Upper lobe of left lung (tissue), 6 donors: ENCODE measurements around the gene FABP6. TPM values are rescaled to one million over a fixed set of nuclear protein-coding genes. Genes with fewer than 3 reads are reported as not detected.

ENCODE experiments used
- ATAC-seq, 2 donors: fragments of 200-7000 bp; cut with Tn5 transposase; one replicate each; pipeline ENCODE4 v1.9.1; 2022; ENCODE audit warnings: mild to moderate bottlenecking in 2 of 2, moderate library complexity in 2 of 2; ENCODE audit not compliant: low FRiP score in 2 of 2
- DNase-seq, 2 donors: peaks; one replicate each; pipeline ENCODE4 v3.0.0-alpha.2; 2019 to 2020
- H3K27ac ChIP-seq, 4 donors: fragments of 200-600 bp; sonication (generic); one replicate each; pipeline ENCODE4 v1.5.1; 2016 to 2019
- H3K27me3 ChIP-seq, 4 donors: fragments of 200-600 bp; sonication (generic); one replicate each; pipeline ENCODE4 v1.5.1; 2017 to 2019
- H3K36me3 ChIP-seq, 4 donors: fragments of 200-600 bp; sonication (generic); one replicate each; pipeline ENCODE4 v1.5.1; 2016 to 2019
- H3K4me1 ChIP-seq, 4 donors: fragments of 200-600 bp; sonication (generic); one replicate each; pipeline ENCODE4 v1.5.1; 2018 to 2019
- H3K4me3 ChIP-seq, 4 donors: fragments of 200-600 bp; sonication (generic); one replicate each; pipeline ENCODE4 v1.5.1; 2017 to 2019; ENCODE audit warnings: mild to moderate bottlenecking in 2 of 4, moderate library complexity in 1 of 4
- H3K9me3 ChIP-seq, 4 donors: fragments of 200-600 bp; sonication (generic); one replicate each; pipeline ENCODE4 v1.5.1; 2018 to 2019
- CTCF ChIP-seq, 6 experiments: fragments of 450-650 bp in 4 of 6; fragments of 200-600 bp in 2 of 6; sonication (generic) in 2 of 6; IDR thresholded peaks; one replicate each; pipeline ENCODE4 v1.5.1; 2016 to 2019; ENCODE audit warnings: antibody characterized with exemption in 6 of 6
- EP300 ChIP-seq, 4 donors: sonication (generic); formaldehyde crosslinking; IDR thresholded peaks; one replicate each; pipeline ENCODE4 v1.5.1; 2017; ENCODE audit warnings: antibody characterized with exemption in 4 of 4, control low read depth in 2 of 4
- POLR2A ChIP-seq, 4 donors: fragments of 450-650 bp; IDR thresholded peaks; one replicate each; pipeline ENCODE4 v1.5.1; 2016 to 2017; ENCODE audit warnings: antibody characterized with exemption in 4 of 4, mild to moderate bottlenecking in 2 of 4
- POLR2AphosphoS5 ChIP-seq, 2 donors: sonication (generic); formaldehyde crosslinking; IDR thresholded peaks; one replicate each; pipeline ENCODE4 v1.5.1; 2017; ENCODE audit warnings: antibody characterized with exemption in 2 of 2
- WGBS, 2 donors: methylation state at CpG; one replicate each; pipeline ENCODE4 v1.1.5; 2017 to 2018; 5-methylcytosine and 5-hydroxymethylcytosine counted together
- total RNA-seq, 6 donors: library from RNA; depleted of rRNA in 4 of 6; stranded (reverse); fragments of >200 nt in 4 of 6; gene quantifications; one replicate each; pipeline versions ENCODE4 v1.1.0 to v1.2.1, GENCODE V29; 2016 to 2021
- donor health status: DM: no; HTN: no; CAD: no; lungs with moderate emphysema.
- donor health status: DM: no; HTN: yes; CAD: no; lungs with severe emphysema.

The FABP6 gene
- total RNA-seq, result 10 to 100 TPM in 2 of 6 donors, 1 to 10 TPM in 2, not detected in 2; 4.4 to 14.4 (median 9.1) TPM

- ATAC-seq (no peak), DNase-seq (no peak)
- Histone ChIP-seq H3K27me3 (no peaks in the 10 kb centered on the region), H3K27ac (peak within 1 kb of the TSS in 2 of 4 donors; percentile 1 to 60), H3K9me3 (no peaks in the 10 kb centered on the region), H3K36me3 (no peaks in the 10 kb centered on the region), H3K4me1 (peaks cover 0 to 8% (median 2%) of the 10 kb centered on the region in 4 donors), H3K4me3 (no peak within 1 kb of the TSS)
- TF ChIP-seq POLR2A (IDR thresholded peaks at IDR 0.05) (no peak), POLR2AphosphoS5 (IDR thresholded peaks at IDR 0.05) (no peak), CTCF (IDR thresholded peaks at IDR 0.05) (no peak)
- WGBS, 2 donors, result 67 to 73% methylated on average over 7 of the region's 7 CpGs
These were observed at the start of gene FABP6 for GRCh38 chr5:160229190-160229742. FABP6 (plus strand) TSS chr5:160229506; CDS start chr5:160229558, 52 bp downstream.

GRCh38 chr5:160180931-160181330 is 48.4 kb upstream of the FABP6 start:
- DNase-seq (no peak), ATAC-seq (no peak)
- WGBS, 2 donors, result 80 to 90% methylated on average over 3 of the region's 3 CpGs
- Histone ChIP-seq H3K9me3 (no peaks in the 10 kb centered on the region), H3K4me3 (no peak overlapping the region), H3K27ac (no peak overlapping the region), H3K36me3 (no peaks in the 10 kb centered on the region), H3K4me1 (no peaks in the 10 kb centered on the region), H3K27me3 (no peaks in the 10 kb centered on the region)
- TF ChIP-seq EP300 (IDR thresholded peaks at IDR 0.05), result no peak
- no peak for TF ChIP-seq POLR2AphosphoS5 (IDR thresholded peaks at IDR 0.05)
- TF ChIP-seq POLR2A (IDR thresholded peaks at IDR 0.05), result no peak
- no peak for TF ChIP-seq CTCF (IDR thresholded peaks at IDR 0.05)

- TF ChIP-seq CTCF (IDR thresholded peaks at IDR 0.05) (no peak), POLR2AphosphoS5 (IDR thresholded peaks at IDR 0.05) (no peak), EP300 (IDR thresholded peaks at IDR 0.05) (no peak), POLR2A (IDR thresholded peaks at IDR 0.05) (no peak)
- WGBS, 2 donors, result 84 to 85% methylated on average over 9 of the region's 9 CpGs
- no peaks in the 10 kb centered on the region for H3K4me1 ChIP-seq
- H3K36me3 ChIP-seq, result no peaks in the 10 kb centered on the region
- no peaks in the 10 kb centered on the region for H3K9me3 ChIP-seq
- DNase-seq (no peak), ATAC-seq (no peak)
- no peaks in the 10 kb centered on the region for H3K27me3 ChIP-seq
- H3K27ac ChIP-seq, result no peak overlapping the region
- no peak overlapping the region for H3K4me3 ChIP-seq
These were observed 47.2 kb upstream of the FABP6 start for GRCh38 chr5:160181965-160182622.

- H3K27ac ChIP-seq, result no peak overlapping the region
- TF ChIP-seq POLR2AphosphoS5 (IDR thresholded peaks at IDR 0.05) (no peak), POLR2A (IDR thresholded peaks at IDR 0.05) (no peak), CTCF (IDR thresholded peaks at IDR 0.05) (no peak), EP300 (IDR thresholded peaks at IDR 0.05) (no peak)
- DNase-seq, result no peak
- no peaks in the 10 kb centered on the region for H3K27me3 ChIP-seq
- H3K4me3 ChIP-seq, result no peak overlapping the region
- H3K36me3 ChIP-seq, result no peaks in the 10 kb centered on the region
- peaks cover 0 to 3% (median 1%) of the 10 kb centered on the region in 4 donors for H3K4me1 ChIP-seq
- no peak for ATAC-seq
- no peaks in the 10 kb centered on the region for H3K9me3 ChIP-seq
- WGBS, 2 donors, result 79 to 81% methylated on average over 2 of the region's 2 CpGs
These were observed 46.2 kb upstream of the FABP6 start for GRCh38 chr5:160183075-160183474.
